Heart right ventricle (tissue), 16 donors: ENCODE measurements around the gene TMPRSS9. TPM values are rescaled to one million over a fixed set of nuclear protein-coding genes. Genes with fewer than 3 reads are reported as not detected.

ENCODE experiments used
- ATAC-seq, 8 donors: fragments of 200-7000 bp; cut with Tn5 transposase; one replicate each; pipeline ENCODE4 v1.9.1; 2020; ENCODE audit warnings: mild to moderate bottlenecking in 8 of 8, moderate library complexity in 8 of 8, moderate number of reproducible peaks in 1 of 8
- DNase-seq, 2 donors: peaks; one replicate each; pipeline ENCODE4 v3.0.0-alpha.2; 2020
- H3K27ac ChIP-seq, 10 donors: fragments of 200-600 bp; sonication (generic) in 2 of 10; one replicate each; pipeline versions ENCODE4 v1.5.0 to v1.8.0; 2020 to 2022; ENCODE audit warnings: mild to moderate bottlenecking in 3 of 10
- H3K27me3 ChIP-seq, 7 donors: fragments of 200-600 bp; one replicate each; pipeline ENCODE4 v1.8.0; 2021 to 2022; ENCODE audit warnings: mild to moderate bottlenecking in 2 of 7
- H3K36me3 ChIP-seq, 9 donors: fragments of 200-600 bp; sonication (generic) in 1 of 9; one replicate each; pipeline versions ENCODE4 v1.5.0 to v1.8.0; 2020 to 2022; ENCODE audit warnings: mild to moderate bottlenecking in 2 of 9
- H3K4me1 ChIP-seq, 9 donors: fragments of 200-600 bp; sonication (generic) in 1 of 9; one replicate each; pipeline versions ENCODE4 v1.5.0 to v1.8.0; 2020 to 2022; ENCODE audit warnings: mild to moderate bottlenecking in 4 of 9
- H3K4me3 ChIP-seq, 10 donors: fragments of 200-600 bp; sonication (generic) in 2 of 10; one replicate each; pipeline versions ENCODE4 v1.5.0 to v1.8.0; 2020 to 2022; ENCODE audit warnings: mild to moderate bottlenecking in 7 of 10, moderate library complexity in 2 of 10
- H3K9me3 ChIP-seq, 11 donors: fragments of 200-600 bp in 10 of 11; sonication (generic) in 2 of 11; one replicate each; pipeline versions ENCODE4 v1.5.0 to v1.8.0; 2013 to 2022; ENCODE audit warnings: mild to moderate bottlenecking in 2 of 11, control low read depth in 1 of 11, moderate library complexity in 1 of 11
- WGBS, 2 donors: extraction: QIAGEN DNeasy Blood & Tissue Kit; methylation state at CpG; one replicate each; pipeline ENCODE4 v1.1.7; 2013; ENCODE audit warnings: inconsistent platforms in 1 of 2; 5-methylcytosine and 5-hydroxymethylcytosine counted together
- intact Hi-C, 10 donors: fragments of 100-400 bp; cut with DNase I; formaldehyde crosslinking; loops; one replicate each; pipeline versions ENCODE4 v1.11.1 to v1.14.2; 2022
- polyA plus RNA-seq, 2 donors: library from polyadenylated mRNA; stranded (reverse); fragments of 200-250 nt; gene quantifications; one replicate each; pipeline ENCODE4 v1.2.3, GENCODE V29; 2013
- total RNA-seq, 10 donors: library from RNA; stranded (reverse); fragmentation: NEBNext Ultra II Directional in 3 of 10; extraction: Animal tissue kit (Norgen Biotek cat#: 25700) in 3 of 10; gene quantifications; one replicate each; pipeline versions ENCODE4 v1.2.1 to v1.2.4, GENCODE V29; 2021 to 2023
- TF ChIP-seq, protein P1 (sequence below), 9 donors: fragments of 200-600 bp; sonication (generic) in 2 of 9; IDR thresholded peaks; one replicate each; pipeline versions ENCODE4 v1.5.0 to v1.8.0; 2021 to 2022; ENCODE audit warnings: antibody characterized with exemption in 9 of 9, mild to moderate bottlenecking in 5 of 9, moderate library complexity in 1 of 9
- donor health status: Arrhythmogenic right ventricular cardiomyopathy.
- donor health status: ischemic (EF 13 %, LVEDD 7.1; RV severe dilation, severe dysfunction).
- donor health status: healthy with polysubstance abuse.
- donor health status: DM: no; HTN: yes; CAD: no.
- donor health status: DM: no; HTN: no; CAD: no.
- donor health status: ischemic (EF 25% LVEDD 6.9; RV normal size, moderate dysfunction).
- donor health status: ischemic (EF 25% LVEDD 5.7; RV mildly dilated, moderate dysfunction).
- donor health status: healthy.
- donor health status: DM: yes; HTN: yes; CAD: no.
- donor health status: Ischemic cardiomyopathy.
- donor health status: ischemic (EF 35%, LVEDD 5.7; RV mildly dilated, moderate dysfunction).
- donor health status: nonischemic (EF 11% LVEDD 7.7; RV severe dilation, severe dysfunction).
- donor health status: DM: yes; HTN: yes; CAD: no.
- donor health status: PGD.
- donor health status: ischemic (EF 29% LVEDD 5.4; RV normal size, mild dysfunction).
- donor health status: nonischemic (EF 23%, LVEDD 6.1; RV moderate dilation, normal function).

The TMPRSS9 gene
- total and polyA plus RNA-seq, 12 donors = 0.01 TPM; not detected in 11

GRCh38 chr19:2453431-2454025 is 93.5 kb downstream of the TMPRSS9 start:
- H3K4me1 ChIP-seq = peaks cover 5 to 18% (median 15%) of the 10 kb centered on the region in 9 donors
- H3K27me3 ChIP-seq = no peaks in the 10 kb centered on the region
- H3K27ac ChIP-seq = no peak overlapping the region
- ATAC-seq (no peak), DNase-seq (no peak)
- TF ChIP-seq, protein P1, sequence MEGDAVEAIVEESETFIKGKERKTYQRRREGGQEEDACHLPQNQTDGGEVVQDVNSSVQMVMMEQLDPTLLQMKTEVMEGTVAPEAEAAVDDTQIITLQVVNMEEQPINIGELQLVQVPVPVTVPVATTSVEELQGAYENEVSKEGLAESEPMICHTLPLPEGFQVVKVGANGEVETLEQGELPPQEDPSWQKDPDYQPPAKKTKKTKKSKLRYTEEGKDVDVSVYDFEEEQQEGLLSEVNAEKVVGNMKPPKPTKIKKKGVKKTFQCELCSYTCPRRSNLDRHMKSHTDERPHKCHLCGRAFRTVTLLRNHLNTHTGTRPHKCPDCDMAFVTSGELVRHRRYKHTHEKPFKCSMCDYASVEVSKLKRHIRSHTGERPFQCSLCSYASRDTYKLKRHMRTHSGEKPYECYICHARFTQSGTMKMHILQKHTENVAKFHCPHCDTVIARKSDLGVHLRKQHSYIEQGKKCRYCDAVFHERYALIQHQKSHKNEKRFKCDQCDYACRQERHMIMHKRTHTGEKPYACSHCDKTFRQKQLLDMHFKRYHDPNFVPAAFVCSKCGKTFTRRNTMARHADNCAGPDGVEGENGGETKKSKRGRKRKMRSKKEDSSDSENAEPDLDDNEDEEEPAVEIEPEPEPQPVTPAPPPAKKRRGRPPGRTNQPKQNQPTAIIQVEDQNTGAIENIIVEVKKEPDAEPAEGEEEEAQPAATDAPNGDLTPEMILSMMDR (IDR thresholded peaks at IDR 0.05) = no peak
- intact Hi-C loops = no loop called here
- peaks cover 0 to 4% (median 0%) of the 10 kb centered on the region in 9 donors for H3K36me3 ChIP-seq
- no peaks in the 10 kb centered on the region for H3K9me3 ChIP-seq
- 93 to 94% methylated on average over 19 of the region's 19 CpGs for WGBS, 2 donors
- no peak overlapping the region for H3K4me3 ChIP-seq

DNA sequence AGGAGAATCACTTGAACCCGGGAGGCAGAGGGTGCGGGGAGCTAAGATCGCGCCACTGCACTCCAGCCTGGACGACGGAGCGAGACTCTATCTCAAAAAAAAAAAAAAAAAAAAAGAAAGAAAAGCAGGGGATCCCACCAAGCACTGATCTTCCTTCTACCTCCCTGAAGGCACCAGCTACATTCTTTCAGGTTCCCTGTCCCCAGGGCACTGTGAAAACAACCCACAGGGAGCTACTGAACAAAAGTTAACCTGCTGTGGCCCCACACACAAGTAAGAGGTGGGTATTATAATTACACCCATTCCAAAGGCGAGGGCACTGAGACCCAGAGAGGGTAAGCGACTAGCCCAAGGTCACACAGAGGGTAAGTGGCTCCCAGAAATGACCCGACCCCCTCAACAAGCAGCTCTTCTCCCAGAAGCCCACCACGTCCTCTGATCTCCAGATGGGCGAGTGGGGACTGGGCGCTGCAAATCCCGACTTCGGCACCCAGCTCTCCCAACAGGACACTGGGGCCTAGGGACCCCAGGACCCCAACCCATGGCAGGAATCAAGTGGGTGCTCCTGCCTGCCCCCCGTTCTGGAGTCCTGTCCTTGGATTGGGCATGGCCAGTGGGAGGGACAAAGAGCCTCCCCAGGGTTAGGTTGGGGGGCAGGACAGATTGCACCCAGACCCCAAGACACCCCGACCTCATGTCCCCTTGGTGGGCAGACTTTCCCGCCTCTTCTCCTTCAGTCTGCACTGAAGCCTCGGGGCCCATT is 94.3 kb downstream of the TMPRSS9 start:
- WGBS, 2 donors = 90 to 96% methylated on average over 19 of the region's 19 CpGs
- intact Hi-C loops = no loop called here
- no peak for DNase-seq

GRCh38 chr19:2454962-2455850 is 95.1 kb downstream of the TMPRSS9 start:
- intact Hi-C loops = no loop called here
- DNase-seq = no peak
- Histone ChIP-seq H3K27ac (peak overlapping the region in 2 of 10 donors; percentile 75 to 78), H3K9me3 (no peaks in the 10 kb centered on the region), H3K4me3 (peak overlapping the region in 9 of 10 donors; percentile 71 to 99 (median 91)), H3K27me3 (no peaks in the 10 kb centered on the region), H3K36me3 (no peaks in the 10 kb centered on the region), H3K4me1 (peaks cover 5 to 18% (median 15%) of the 10 kb centered on the region in 9 donors)
- TF ChIP-seq, protein P1 (IDR thresholded peaks at IDR 0.05) = no peak
- 73 to 75% methylated on average over 14 of the region's 14 CpGs for WGBS, 2 donors
- ATAC-seq = peak in 2 of 8 donors; percentile 2 to 5

More for the DNA sequence above, 94.3 kb downstream of the TMPRSS9 start:
- H3K9me3 ChIP-seq = no peaks in the 10 kb centered on the region
- H3K27ac ChIP-seq = no peak overlapping the region
- no peaks in the 10 kb centered on the region for H3K36me3 ChIP-seq
- H3K4me3 ChIP-seq = no peak overlapping the region
- ATAC-seq = no peak
- no peaks in the 10 kb centered on the region for H3K27me3 ChIP-seq
- H3K4me1 ChIP-seq = peaks cover 5 to 18% (median 15%) of the 10 kb centered on the region in 9 donors
- TF ChIP-seq, protein P1 (IDR thresholded peaks at IDR 0.05) = no peak
